GM10248 (cell line): Measurements from ENCODE around the gene KTN1.

Experiments
- CTCF ChIA-PET: fragments of 300-600 bp; sonication (Branson Sonifier 250); formaldehyde crosslinking; extraction: SDS; loops from one replicate; lab custom pipeline; 2021; ENCODE audit warnings: antibody characterized with exemption; lab: Yijun Ruan, JAX
- POLR2A ChIA-PET: fragments of 350-650 bp; sonication (Branson Sonifier 250); formaldehyde crosslinking; extraction: SDS; loops from one replicate; lab custom pipeline; 2020; ENCODE audit warnings: antibody characterized with exemption; lab: Yijun Ruan, JAX
- DNase-seq: peaks from one replicate; pipeline ENCODE4 v3.0.0; 2012; ENCODE audit errors: extremely low spot score
- CTCF ChIP-seq: IDR thresholded peaks from 2 replicates; pipeline ENCODE4 v1.5.1; 2012; ENCODE audit warnings: mild to moderate bottlenecking, low read depth; ENCODE audit errors: extremely low read depth, missing control alignments, control extremely low read depth

Gene KTN1

DNA sequence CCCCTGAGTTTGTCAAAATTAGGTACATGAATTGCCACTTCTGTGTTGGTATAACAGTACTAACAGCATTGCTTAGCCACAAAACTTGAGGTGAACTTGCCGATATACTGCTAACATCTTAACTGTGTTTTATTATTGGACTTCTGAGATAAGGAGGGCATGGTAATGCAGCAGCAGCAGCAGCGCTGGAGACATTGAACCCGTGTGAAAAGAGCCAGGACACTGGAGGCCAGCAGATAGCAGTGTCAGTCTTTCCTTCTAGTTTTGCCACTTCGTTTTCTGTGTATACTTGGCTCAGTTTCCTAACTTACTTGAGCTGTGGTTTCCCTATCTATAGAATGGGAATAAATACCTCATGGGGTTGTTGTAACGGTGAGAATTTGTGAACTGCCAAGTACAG, 82.7 kb downstream of the KTN1 start:
- POLR2A ChIA-PET, result no interaction called here

GRCh38 chr14:55665067-55665675, 85.2 kb downstream of the KTN1 start:
- TF ChIP-seq CTCF, result no peak
- POLR2A ChIA-PET, result interaction anchor here (0.5 kb wide), 1 partner anchor 232 kb away, joined by 3 read pairs; no protein-coding TSS in a partner anchor
- DNase-seq, result no peak
- CTCF ChIA-PET, result interaction anchor here (1.2 to 1.3 kb wide), 2 partner anchors 31 to 219 kb away, joined by 3 read pairs; no protein-coding TSS in a partner anchor

More for the DNA sequence above, 82.7 kb downstream of the KTN1 start:
- DNase-seq, result no peak
- CTCF ChIA-PET, result interaction anchor here (3.1 kb wide), 1 partner anchor 16 kb away, joined by 13 read pairs; no protein-coding TSS in a partner anchor
- TF ChIP-seq CTCF, result no peak

DNA sequence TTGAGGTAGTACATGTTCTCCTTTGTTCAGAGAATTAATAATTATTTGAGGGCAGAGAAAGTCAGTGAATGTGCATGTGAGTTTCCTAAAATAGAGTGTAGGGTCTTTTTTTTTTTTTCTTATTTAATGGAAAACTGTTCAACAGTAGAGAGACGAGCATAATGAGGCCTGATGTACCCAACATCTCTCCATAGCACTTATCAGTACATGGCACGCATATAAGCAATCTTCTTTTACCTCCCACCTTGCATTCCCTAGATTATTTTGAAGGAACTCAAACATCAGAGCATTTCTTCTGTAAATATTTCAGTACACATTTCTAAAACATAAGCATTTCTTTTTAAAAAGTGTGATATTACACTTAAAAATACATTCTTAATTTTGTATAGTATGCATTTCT, 87.8 kb downstream of the KTN1 start:
- ChIA-PET POLR2A (no interaction called here), CTCF (interaction anchor here (1.3 kb wide), 1 partner anchor 86 kb away, joined by 3 read pairs; no protein-coding TSS in a partner anchor)
- no peak for TF ChIP-seq CTCF
- no peak for DNase-seq

DNA sequence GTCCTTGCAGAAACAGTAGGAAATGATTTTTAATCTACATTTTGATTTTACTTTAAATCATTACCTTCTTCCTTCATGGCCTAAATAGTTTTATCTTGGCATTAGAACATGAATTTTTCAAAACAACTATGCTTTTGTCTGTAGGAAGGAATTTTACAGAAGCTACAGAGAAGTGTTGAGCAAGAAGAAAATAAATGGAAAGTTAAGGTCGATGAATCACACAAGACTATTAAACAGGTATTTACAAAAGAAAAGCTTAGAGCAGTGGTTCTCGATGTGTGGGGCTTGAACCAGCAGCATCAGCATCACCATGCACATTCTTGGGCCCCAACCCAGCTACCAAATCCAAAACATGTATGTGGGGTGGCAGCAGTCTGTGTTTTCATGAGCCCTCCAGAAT, 91.6 kb downstream of the KTN1 start:
- DNase-seq, result no peak
- POLR2A ChIA-PET, result no interaction called here
- TF ChIP-seq CTCF, result no peak
- CTCF ChIA-PET, result interaction anchor here (2.0 to 2.5 kb wide), 2 partner anchors 11 to 53 kb away, joined by 4 to 10 read pairs; no protein-coding TSS in a partner anchor

GRCh38 chr14:55673048-55673447, 93.0 kb downstream of the KTN1 start:
- no peak for DNase-seq
- CTCF ChIA-PET, result interaction anchor here (1.1 to 2.5 kb wide), 4 partner anchors 12 to 52 kb away, joined by 3 to 10 read pairs (median 4); no protein-coding TSS in a partner anchor
- no peak for TF ChIP-seq CTCF
- POLR2A ChIA-PET, result no interaction called here

GRCh38 chr14:55681096-55681495, 101.1 kb downstream of the KTN1 start:
- no peak for DNase-seq
- POLR2A ChIA-PET, result no interaction called here
- no peak for TF ChIP-seq CTCF
- CTCF ChIA-PET, result interaction anchor here (1.7 to 3.5 kb wide), 3 partner anchors 9 to 19 kb away, joined by 5 to 13 read pairs (median 5); no protein-coding TSS in a partner anchor
